Choroid plexus epithelial cell (primary cell): ENCODE data around the gene MINDY4.

Source experiments
- DNase-seq: peaks from one replicate; pipeline ENCODE4 v3.0.0-alpha.2; 2010; ENCODE audit warnings: low read depth
- H3K4me3 ChIP-seq: 2 replicates; pipeline ENCODE4 v1.5.1; 2011; ENCODE audit warnings: low read depth, mild to moderate bottlenecking, control low read depth, low read length, moderate library complexity
- TF ChIP-seq, protein P1 (sequence below): conservative IDR thresholded peaks from 2 replicates; pipeline ENCODE4 v1.5.1; 2011; ENCODE audit warnings: low read depth, mild to moderate bottlenecking, control low read depth, inconsistent platforms, low read length, moderate library complexity

The MINDY4 gene

GRCh38 chr7:30927559-30927958 is 156.3 kb downstream of the MINDY4 start:
- DNase-seq: no peak
- H3K4me3 ChIP-seq: no peak overlapping the region
- TF ChIP-seq, protein P1, sequence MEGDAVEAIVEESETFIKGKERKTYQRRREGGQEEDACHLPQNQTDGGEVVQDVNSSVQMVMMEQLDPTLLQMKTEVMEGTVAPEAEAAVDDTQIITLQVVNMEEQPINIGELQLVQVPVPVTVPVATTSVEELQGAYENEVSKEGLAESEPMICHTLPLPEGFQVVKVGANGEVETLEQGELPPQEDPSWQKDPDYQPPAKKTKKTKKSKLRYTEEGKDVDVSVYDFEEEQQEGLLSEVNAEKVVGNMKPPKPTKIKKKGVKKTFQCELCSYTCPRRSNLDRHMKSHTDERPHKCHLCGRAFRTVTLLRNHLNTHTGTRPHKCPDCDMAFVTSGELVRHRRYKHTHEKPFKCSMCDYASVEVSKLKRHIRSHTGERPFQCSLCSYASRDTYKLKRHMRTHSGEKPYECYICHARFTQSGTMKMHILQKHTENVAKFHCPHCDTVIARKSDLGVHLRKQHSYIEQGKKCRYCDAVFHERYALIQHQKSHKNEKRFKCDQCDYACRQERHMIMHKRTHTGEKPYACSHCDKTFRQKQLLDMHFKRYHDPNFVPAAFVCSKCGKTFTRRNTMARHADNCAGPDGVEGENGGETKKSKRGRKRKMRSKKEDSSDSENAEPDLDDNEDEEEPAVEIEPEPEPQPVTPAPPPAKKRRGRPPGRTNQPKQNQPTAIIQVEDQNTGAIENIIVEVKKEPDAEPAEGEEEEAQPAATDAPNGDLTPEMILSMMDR: no peak

DNA sequence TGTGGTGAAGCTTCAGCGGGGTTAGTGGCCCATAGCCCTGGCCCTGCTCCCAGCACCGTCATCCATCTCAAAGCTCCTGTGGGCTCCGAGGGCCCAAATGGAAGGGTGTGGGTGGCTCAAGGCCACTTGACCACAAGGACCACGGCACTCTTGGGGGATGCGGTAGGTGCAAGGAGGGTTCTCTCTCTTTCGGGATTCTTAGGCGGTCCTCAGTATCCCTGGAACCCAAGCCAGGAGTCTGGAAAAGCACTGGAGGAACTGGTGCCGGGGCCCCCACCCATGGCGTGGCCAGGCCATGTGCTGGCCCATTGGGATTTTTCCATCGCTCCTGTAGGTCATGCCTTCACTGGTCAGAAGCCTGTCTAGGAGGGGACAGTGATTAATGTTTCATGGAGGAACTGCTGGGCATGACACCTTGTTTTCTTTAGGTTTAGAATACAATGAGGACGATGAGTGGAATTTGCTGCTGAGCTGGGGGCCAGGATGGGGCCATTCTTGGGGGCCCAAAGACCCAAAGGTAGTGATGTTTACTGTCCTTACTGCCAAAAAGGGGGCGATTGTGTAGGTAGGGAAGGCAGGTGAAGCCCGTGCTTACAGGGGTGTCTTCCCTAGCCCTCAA is 157.1 kb downstream of the MINDY4 start:
- no peak for DNase-seq
- TF ChIP-seq, protein P1: no peak
- no peak overlapping the region for H3K4me3 ChIP-seq

DNA sequence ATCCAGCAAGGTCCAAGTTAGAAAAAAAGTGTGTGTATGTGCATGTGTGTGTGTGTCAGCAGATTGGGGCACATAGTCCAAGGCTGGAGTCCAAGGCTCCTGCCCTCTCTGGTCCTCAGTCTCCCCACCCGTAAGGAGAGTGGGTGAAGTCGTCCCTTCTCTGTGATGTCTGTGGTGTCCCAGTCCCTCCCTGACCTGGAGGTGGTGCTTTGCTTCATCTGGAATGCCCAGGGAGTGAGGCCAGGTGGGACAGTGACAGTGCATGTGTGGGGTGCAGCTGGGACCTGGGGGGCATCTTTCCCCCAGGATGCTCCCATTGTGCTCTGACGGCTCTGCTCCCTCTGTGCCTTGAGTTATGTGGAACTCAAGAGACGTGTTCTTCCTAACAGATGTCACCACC is 158.5 kb downstream of the MINDY4 start:
- TF ChIP-seq, protein P1: no peak
- DNase-seq: no peak
- no peak overlapping the region for H3K4me3 ChIP-seq

DNA sequence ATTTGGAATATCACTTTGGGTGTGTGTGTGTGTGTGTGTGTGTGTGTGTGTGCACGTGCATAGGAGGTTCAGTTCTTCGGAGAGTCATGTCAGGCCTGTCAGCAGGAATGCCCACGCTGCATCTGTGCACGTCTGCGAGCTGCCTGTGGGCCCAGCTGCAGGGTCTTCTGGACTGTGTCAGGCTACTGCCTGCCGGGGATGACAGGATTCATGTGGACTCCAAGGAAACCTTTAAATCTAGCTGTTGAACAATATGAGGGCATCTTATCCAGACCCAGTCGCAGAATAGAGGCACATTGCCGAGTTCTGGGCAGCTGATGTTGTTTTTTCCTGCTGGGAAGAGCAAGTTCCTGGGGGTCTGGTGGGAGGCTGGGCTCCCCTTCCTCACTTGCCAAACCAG is 159.4 kb downstream of the MINDY4 start:
- TF ChIP-seq, protein P1: no peak
- DNase-seq: no peak

DNA sequence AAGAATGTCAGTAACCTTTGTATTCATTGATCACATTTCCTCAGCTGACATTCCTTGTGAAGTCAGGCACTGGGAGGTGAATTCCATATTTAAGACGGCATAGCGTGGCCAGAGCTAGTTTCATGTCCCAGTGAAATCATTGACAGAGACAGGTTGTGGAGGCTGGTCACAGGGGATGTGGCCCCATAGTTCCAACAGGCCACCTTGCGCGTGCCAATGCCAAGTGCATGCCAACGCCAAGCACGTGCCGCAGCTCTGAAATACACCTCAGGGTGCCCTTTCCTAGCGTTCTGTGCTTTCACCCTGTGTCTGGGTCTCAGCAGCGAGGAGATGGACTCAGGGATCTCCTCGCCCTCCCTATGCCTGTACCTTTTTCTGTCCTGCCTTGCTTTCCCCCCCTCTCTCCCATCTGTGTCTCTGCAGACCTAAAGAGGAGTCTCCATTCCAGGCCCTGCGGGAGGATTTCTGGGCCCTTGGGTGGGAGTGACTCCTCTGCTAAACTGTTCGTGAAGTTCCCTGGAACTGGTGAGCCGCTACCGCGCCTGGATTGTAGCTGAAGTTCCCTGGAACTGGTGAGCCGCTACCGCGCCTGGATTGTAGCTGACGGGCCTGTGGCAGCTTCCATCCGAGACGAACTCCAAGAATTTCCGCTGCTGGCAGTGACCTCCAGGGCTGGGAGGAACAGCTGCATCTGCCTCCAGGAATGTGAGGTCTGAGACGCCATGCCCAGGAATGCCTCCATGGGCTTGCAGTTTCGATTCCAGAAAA is 160.1 kb downstream of the MINDY4 start:
- TF ChIP-seq, protein P1: no peak
- DNase-seq: no peak
- no peak overlapping the region for H3K4me3 ChIP-seq

More for the DNA sequence above, 159.4 kb downstream of the MINDY4 start:
- H3K4me3 ChIP-seq: no peak overlapping the region

GRCh38 chr7:30931929-30932540 is 160.8 kb downstream of the MINDY4 start:
- TF ChIP-seq, protein P1: no peak
- H3K4me3 ChIP-seq: no peak overlapping the region
- DNase-seq: no peak
